Activated naive CD8-positive, alpha-beta T cell treated with anti-CD3 and anti-CD28 coated beads, Interleukin-2, amount 50 U/mL, for 24 hours (primary cell): Measurements from ENCODE around the gene OCEL1.

Source experiments
- ATAC-seq: fragments of 150-1000 bp; cut with Tn5 transposase; one replicate; pipeline ENCODE4 v1.10.0; 2021
- DNase-seq: peaks from one replicate; pipeline ENCODE4 v3.0.0; 2021
- H3K27ac Mint-ChIP-seq: one replicate; pipeline ENCODE4 v1.8.0; 2021; ENCODE audit warnings: mild to moderate bottlenecking, mixed read lengths
- H3K27me3 Mint-ChIP-seq: one replicate; pipeline ENCODE4 v1.8.0; 2021; ENCODE audit warnings: mixed read lengths
- H3K36me3 Mint-ChIP-seq: one replicate; pipeline ENCODE4 v1.8.0; 2021; ENCODE audit warnings: low read depth, mixed read lengths
- H3K4me1 Mint-ChIP-seq: one replicate; pipeline ENCODE4 v1.8.0; 2021; ENCODE audit warnings: mixed read lengths
- H3K4me3 Mint-ChIP-seq: one replicate; pipeline ENCODE4 v1.8.0; 2021; ENCODE audit warnings: mild to moderate bottlenecking, moderate library complexity, mixed read lengths
- H3K9me3 Mint-ChIP-seq: one replicate; pipeline ENCODE4 v1.8.0; 2021; ENCODE audit warnings: mixed read lengths

The OCEL1 gene

GRCh38 chr19:17220207-17220758, 5.7 kb upstream of the OCEL1 start:
- H3K4me3 Mint-ChIP-seq: no peak overlapping the region
- H3K4me1 Mint-ChIP-seq: peaks cover 10% of the 10 kb centered on the region
- H3K9me3 Mint-ChIP-seq: no peaks in the 10 kb centered on the region
- DNase-seq: no peak
- H3K27ac Mint-ChIP-seq: no peak overlapping the region
- no peak for ATAC-seq
- no peaks in the 10 kb centered on the region for H3K27me3 Mint-ChIP-seq
- H3K36me3 Mint-ChIP-seq: peaks cover 18% of the 10 kb centered on the region

- ATAC-seq (no peak), DNase-seq (no peak)
- Mint-ChIP-seq H3K27me3 (no peaks in the 10 kb centered on the region), H3K36me3 (no peaks in the 10 kb centered on the region), H3K27ac (no peak overlapping the region), H3K4me3 (peak overlapping the region; percentile 80), H3K9me3 (no peaks in the 10 kb centered on the region), H3K4me1 (peaks cover 7% of the 10 kb centered on the region)
Measured at GRCh38 chr19:17225053-17225452, 973 bp upstream of the OCEL1 start.

GRCh38 chr19:17227798-17228367, 1.9 kb downstream of the OCEL1 start:
- Mint-ChIP-seq H3K27ac (no peak overlapping the region), H3K9me3 (no peaks in the 10 kb centered on the region), H3K4me1 (peaks cover 7% of the 10 kb centered on the region), H3K4me3 (no peak overlapping the region), H3K27me3 (no peaks in the 10 kb centered on the region), H3K36me3 (peaks cover 2% of the 10 kb centered on the region)
- no peak for DNase-seq
- ATAC-seq: no peak

GRCh38 chr19:17229890-17230289, 3.9 kb downstream of the OCEL1 start:
- DNase-seq (no peak), ATAC-seq (no peak)
- Mint-ChIP-seq H3K27me3 (no peaks in the 10 kb centered on the region), H3K9me3 (no peaks in the 10 kb centered on the region), H3K36me3 (peaks cover 2% of the 10 kb centered on the region), H3K27ac (no peak overlapping the region), H3K4me1 (peaks cover 16% of the 10 kb centered on the region), H3K4me3 (no peak overlapping the region)

DNA sequence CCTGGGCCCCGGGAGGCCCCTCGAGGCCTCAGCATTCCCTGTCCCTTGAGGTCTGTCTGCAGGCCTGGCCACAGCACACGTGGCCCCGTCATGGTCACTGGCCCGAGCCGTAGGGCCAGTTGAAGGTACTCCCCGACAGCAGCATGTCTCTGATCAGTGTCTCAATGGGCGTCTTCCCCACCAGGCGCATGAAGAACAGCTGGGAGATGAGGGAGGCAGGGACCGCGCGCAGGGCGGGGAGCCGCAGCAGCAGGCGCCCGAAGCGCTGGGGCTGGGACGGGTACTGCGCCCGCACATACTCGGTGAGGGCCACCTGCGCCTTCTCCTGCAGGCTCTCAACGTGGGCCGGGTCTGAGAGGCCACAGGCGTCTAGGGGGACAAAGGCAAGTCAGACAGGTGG, 6.2 kb downstream of the OCEL1 start:
- no peak for ATAC-seq
- Mint-ChIP-seq H3K9me3 (no peaks in the 10 kb centered on the region), H3K36me3 (peaks cover 2% of the 10 kb centered on the region), H3K27ac (no peak overlapping the region), H3K27me3 (no peaks in the 10 kb centered on the region), H3K4me1 (peaks cover 12% of the 10 kb centered on the region), H3K4me3 (no peak overlapping the region)
- no peak for DNase-seq

DNA sequence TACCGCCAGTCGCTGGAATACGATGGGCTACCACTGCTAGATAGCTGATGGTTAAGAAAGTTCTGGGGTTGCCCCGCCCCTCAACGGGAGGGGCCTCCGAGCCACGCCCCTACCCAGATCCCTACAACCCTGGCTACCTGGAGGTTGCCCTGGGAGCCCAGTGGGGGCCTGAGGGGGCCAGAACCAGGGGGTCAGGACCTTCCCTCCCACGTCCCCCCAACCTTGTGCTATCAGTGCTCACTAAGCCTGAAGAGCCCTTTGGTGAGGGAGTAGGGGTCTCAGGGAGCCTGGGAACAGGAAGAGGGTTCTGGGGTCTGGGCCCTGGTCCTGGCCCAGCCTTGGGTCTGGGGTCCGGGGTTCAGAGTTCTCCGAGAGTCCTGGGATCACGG, 8.9 kb downstream of the OCEL1 start:
- peak; percentile 72 for ATAC-seq
- Mint-ChIP-seq H3K4me3 (peak overlapping the region; percentile 80), H3K27me3 (no peaks in the 10 kb centered on the region), H3K9me3 (no peaks in the 10 kb centered on the region), H3K36me3 (peaks cover 2% of the 10 kb centered on the region), H3K4me1 (peaks cover 12% of the 10 kb centered on the region), H3K27ac (peak overlapping the region; percentile 39)
- DNase-seq: peak; percentile 79

GRCh38 chr19:17235300-17235970, 9.4 kb downstream of the OCEL1 start:
- Mint-ChIP-seq H3K4me3 (peak overlapping the region; percentile 80), H3K9me3 (no peaks in the 10 kb centered on the region), H3K4me1 (peaks cover 12% of the 10 kb centered on the region), H3K27me3 (no peaks in the 10 kb centered on the region), H3K27ac (peak overlapping the region; percentile 39), H3K36me3 (peaks cover 2% of the 10 kb centered on the region)
- ATAC-seq (peak; percentile 76), DNase-seq (peak; percentile 68)

DNA sequence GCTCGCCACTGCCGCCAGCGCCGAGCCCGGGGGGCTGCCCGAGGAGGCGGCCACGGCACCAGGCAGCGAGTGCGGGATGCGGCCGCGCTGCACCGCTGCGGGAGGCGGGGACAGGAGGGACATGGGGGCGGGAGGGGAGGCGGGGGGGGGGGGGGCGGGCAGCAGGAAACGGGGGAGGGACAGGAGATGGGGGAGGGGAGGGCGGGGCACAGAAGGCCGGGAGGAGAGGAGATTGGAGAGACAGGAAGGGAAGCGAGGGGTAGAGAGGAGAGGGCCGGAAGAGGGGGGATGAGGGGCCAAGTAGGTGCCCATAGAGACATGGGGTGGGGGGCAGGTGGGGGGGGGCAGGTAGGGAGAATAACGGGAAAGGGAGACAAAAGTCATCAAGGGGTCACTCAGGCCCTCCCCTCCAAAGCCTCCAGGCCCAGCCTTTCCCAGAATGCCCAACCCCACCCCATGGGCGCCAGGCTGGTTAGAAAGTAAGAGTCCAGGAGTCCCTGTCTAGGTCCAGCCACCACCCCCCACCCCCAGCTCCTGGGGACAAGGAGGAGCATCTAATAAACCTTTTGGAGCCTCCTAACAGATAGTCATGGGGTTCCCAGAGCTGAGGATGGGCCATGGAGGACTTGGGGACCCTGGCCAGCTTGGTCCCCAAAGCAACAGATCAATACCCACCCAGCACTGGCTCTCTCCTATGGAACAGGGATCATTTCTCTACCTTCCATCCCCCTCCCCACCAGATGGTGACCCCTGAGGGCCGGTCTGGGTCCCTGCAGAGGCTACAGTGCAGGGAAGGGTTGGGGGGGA, 10.1 kb downstream of the OCEL1 start:
- ATAC-seq: no peak

DNA sequence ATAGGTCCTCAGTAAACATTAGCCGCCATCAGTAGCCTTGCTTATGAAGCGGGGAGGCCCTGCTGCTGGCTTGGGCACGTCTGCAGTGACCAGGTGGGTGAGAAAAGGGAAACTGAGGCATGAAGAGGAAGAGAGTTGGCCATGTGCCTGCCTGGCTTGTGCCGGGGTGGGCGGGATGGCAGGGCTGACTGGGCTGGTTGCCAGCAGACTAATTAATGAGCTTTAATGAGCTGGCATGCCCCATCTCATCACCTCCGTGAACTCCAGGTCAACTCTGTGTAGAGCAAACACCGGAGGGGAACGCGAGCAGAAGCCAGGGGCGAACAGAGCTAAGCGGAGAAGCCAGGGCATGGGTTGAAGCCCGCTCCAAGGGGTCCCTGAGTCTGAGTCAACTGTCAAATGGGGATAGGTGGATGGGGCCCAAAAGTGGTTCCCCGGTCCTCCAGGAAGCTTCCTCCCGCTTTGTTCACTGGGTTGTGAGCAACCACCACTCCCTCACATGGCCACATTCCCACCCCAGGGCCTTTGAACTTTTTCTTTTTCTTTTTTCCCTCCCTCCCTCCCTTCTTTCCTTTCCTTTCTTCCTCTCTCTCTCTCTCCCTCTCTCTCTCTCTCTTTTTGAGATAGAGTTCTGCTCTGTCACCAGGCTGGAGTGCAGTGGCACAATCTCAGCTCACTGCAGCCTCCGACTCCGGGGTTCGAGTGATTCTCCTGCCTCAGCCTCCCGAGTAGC, 11.0 kb downstream of the OCEL1 start:
- Mint-ChIP-seq H3K4me1 (peaks cover 12% of the 10 kb centered on the region), H3K27me3 (no peaks in the 10 kb centered on the region), H3K36me3 (peaks cover 2% of the 10 kb centered on the region), H3K27ac (no peak overlapping the region), H3K4me3 (no peak overlapping the region), H3K9me3 (no peaks in the 10 kb centered on the region)
- no peak for ATAC-seq
- DNase-seq: no peak

More for the DNA sequence above, 10.1 kb downstream of the OCEL1 start:
- Mint-ChIP-seq H3K27me3 (no peaks in the 10 kb centered on the region), H3K4me1 (peaks cover 12% of the 10 kb centered on the region), H3K4me3 (peak overlapping the region; percentile 80), H3K36me3 (peaks cover 2% of the 10 kb centered on the region), H3K27ac (no peak overlapping the region), H3K9me3 (no peaks in the 10 kb centered on the region)
- DNase-seq: peak; percentile 32

DNA sequence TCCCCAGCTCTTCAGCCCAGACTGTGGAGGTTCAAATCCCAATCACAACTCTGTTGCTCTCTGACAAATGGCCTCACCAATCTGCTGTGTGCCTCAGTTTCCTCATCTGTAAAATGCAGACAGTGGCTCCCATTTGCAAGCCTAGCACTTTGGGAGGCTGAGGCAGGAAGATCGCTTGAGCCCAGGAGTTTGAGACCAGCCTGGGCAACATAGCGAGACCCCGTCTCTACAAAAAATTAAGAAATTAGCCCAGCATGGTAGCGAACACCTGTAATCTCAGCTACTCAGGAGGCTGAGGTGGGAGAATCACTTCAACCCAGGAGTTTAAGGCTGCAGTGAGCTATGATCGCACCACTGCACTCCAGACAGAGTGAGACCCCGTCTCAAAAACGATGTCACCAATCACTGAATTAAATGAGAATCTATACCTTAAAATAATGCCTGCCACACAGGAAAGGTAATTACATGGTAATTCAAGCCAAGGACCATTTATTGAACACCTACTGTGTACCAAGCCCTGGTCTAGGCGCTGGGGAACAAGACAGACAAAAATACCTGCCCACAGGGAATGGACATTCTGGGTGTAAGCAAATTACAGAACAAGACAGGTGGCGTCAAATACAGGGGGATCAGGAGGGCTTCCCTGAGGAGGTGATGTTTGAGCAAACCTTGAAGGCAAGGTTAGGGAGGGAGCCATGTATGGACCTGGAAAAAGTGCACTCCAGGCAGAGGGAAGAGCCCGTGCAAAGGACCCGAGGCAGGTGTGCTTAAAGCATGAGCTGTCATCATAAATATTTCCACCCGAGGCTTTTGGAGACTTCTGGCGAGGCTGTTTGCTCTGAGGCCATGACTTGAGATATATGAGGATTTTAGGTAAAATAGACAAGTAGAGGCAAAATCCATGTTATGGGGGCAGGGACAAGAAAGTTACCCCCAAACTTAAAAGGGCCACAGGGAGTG, 12.0 kb downstream of the OCEL1 start:
- no peak for DNase-seq
- no peaks in the 10 kb centered on the region for H3K36me3 Mint-ChIP-seq
- no peak for ATAC-seq
- H3K9me3 Mint-ChIP-seq: no peaks in the 10 kb centered on the region
- no peak overlapping the region for H3K4me3 Mint-ChIP-seq
- H3K27me3 Mint-ChIP-seq: no peaks in the 10 kb centered on the region
- H3K4me1 Mint-ChIP-seq: peaks cover 12% of the 10 kb centered on the region
- no peak overlapping the region for H3K27ac Mint-ChIP-seq

- no peak overlapping the region for H3K4me3 Mint-ChIP-seq
- ATAC-seq (no peak), DNase-seq (no peak)
- no peak overlapping the region for H3K27ac Mint-ChIP-seq
- H3K9me3 Mint-ChIP-seq: no peaks in the 10 kb centered on the region
- H3K4me1 Mint-ChIP-seq: peaks cover 3% of the 10 kb centered on the region
- H3K36me3 Mint-ChIP-seq: no peaks in the 10 kb centered on the region
- H3K27me3 Mint-ChIP-seq: no peaks in the 10 kb centered on the region
Measured at GRCh38 chr19:17240062-17240752, 14.2 kb downstream of the OCEL1 start.

DNA sequence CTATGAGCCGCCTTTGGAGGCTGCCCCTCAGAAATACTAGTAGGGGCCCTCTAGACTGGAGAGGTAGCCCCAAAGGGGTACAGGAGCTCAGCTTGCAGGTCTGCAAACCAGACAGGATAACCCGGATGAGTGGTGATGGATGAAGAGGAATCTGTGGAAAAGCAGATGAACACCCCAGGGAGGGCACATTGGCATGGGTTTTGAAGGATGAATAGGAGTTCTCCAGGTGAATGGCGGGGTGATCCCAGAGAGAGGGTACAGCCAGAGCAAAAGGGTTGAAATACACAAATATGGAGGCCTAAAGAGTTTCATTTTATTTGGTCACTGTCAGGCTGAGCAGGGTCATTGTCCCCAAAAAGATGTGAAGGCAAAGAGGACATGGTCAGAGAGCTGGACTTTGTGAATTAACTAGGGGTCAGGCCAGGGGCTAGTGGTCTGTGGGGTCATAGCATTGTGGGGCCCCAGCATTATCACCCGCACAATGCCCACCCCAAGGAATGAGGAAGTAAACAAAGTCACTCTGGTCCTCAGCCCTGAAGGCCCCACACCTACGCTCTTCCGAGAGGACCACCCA, 14.9 kb downstream of the OCEL1 start:
- Mint-ChIP-seq H3K27me3 (no peaks in the 10 kb centered on the region), H3K4me1 (peaks cover 3% of the 10 kb centered on the region), H3K27ac (no peak overlapping the region), H3K9me3 (no peaks in the 10 kb centered on the region), H3K4me3 (no peak overlapping the region), H3K36me3 (no peaks in the 10 kb centered on the region)
- DNase-seq (no peak), ATAC-seq (no peak)
